GM12878 (cell line): Measurements from ENCODE around the gene LIPM. TPM values are rescaled to one million over a fixed set of nuclear protein-coding genes. Genes with fewer than 3 reads are reported as not detected.
A peak's percentile ranks its signal among the peaks of the same experiment; 100 is the strongest.

ENCODE experiments used
- ATAC-seq: fragments of 200-7000 bp; cut with Tn5 transposase; 3 replicates; pipeline ENCODE4 v1.9.1; 2020; ENCODE audit warnings: mild to moderate bottlenecking, moderate library complexity
- BruUV-seq: library from RNA; stranded (reverse); fragments of 400-500 nt; replicated peaks from 2 replicates; lab custom pipeline; 2021; lab: Mats Ljungman, UMichigan
- CTCF ChIA-PET: fragments of 300-600 bp; sonication (Branson Sonifier 250); formaldehyde crosslinking; extraction: SDS; loops from one replicate; lab custom pipeline; 2021; ENCODE audit warnings: inconsistent platforms; lab: Yijun Ruan, JAX
- POLR2A ChIA-PET: fragments of 350-600 bp; formaldehyde crosslinking; extraction: SDS; loops from one replicate; lab custom pipeline; 2021; ENCODE audit warnings: inconsistent platforms; lab: Charles Lee
- RAD21 ChIA-PET: fragments of 300-600 bp; sonication (Branson Sonifier 250); formaldehyde crosslinking; loops from one replicate; lab custom pipeline; 2023; ENCODE audit warnings: antibody characterized with exemption; ENCODE audit not compliant: unreplicated experiment; lab: Charles Lee
- SMC1A ChIA-PET: fragments of 300-600 bp; sonication (Branson Sonifier 250); formaldehyde crosslinking; loops from one replicate; lab custom pipeline; 2023; ENCODE audit not compliant: unreplicated experiment, uncharacterized antibody; lab: Charles Lee
- DNase-seq: peaks from one replicate; pipeline ENCODE4 v3.0.0-alpha.2; 2011; ENCODE audit warnings: low read depth, low spot score
- FAIRE-seq: peaks from 3 replicates; lab custom pipeline; 2011; peaks lifted over from hg19 to GRCh38; lab: Jason Lieb, UNC
- H2AFZ ChIP-seq: 2 replicates; pipeline ENCODE4 v1.6.0; 2011; ENCODE audit warnings: low read depth, low read length, control low read depth; ENCODE audit not compliant: control insufficient read depth
- H3K27ac ChIP-seq: 2 replicates; pipeline ENCODE4 v1.5.1; 2011; ENCODE audit warnings: control low read depth; ENCODE audit not compliant: control insufficient read depth, insufficient read depth
- H3K27me3 ChIP-seq, 2 experiments: replicated peaks in 1 of 2; 2 replicates each; pipeline versions ENCODE4 v1.6.0 to v1.6.1; 2011; ENCODE audit warnings: low read length in 1 of 2; ENCODE audit not compliant: control insufficient read depth in 2 of 2, insufficient read depth in 2 of 2
- H3K36me3 ChIP-seq, 2 experiments: 2 replicates each; pipeline ENCODE4 v1.5.1; 2011; ENCODE audit warnings: low read length in 1 of 2; ENCODE audit not compliant: control insufficient read depth in 2 of 2, insufficient read depth in 2 of 2
- H3K4me1 ChIP-seq: 2 replicates; pipeline ENCODE4 v1.6.1; 2011; ENCODE audit warnings: mild to moderate bottlenecking, low read length, moderate library complexity, mixed read lengths; ENCODE audit not compliant: control insufficient read depth, insufficient read depth
- H3K4me2 ChIP-seq: 2 replicates; pipeline ENCODE4 v1.6.0; 2011; ENCODE audit warnings: control low read depth; ENCODE audit not compliant: control insufficient read depth, insufficient read depth
- H3K4me3 ChIP-seq: fragments of 200-600 bp; sonication (generic); 2 replicates; pipeline ENCODE4 v1.5.1; 2016
- H3K79me2 ChIP-seq: 2 replicates; pipeline ENCODE4 v1.6.0; 2011; ENCODE audit warnings: low read length; ENCODE audit not compliant: control insufficient read depth, insufficient read depth
- H3K9ac ChIP-seq: 2 replicates; pipeline ENCODE4 v1.8.0; 2011; ENCODE audit warnings: low read length, control low read depth, mixed read lengths; ENCODE audit not compliant: control insufficient read depth, insufficient read depth
- H3K9me3 ChIP-seq: replicated peaks from 3 replicates; pipeline ENCODE4 v1.5.1; 2011; ENCODE audit warnings: mild to moderate bottlenecking, low read length; ENCODE audit not compliant: control insufficient read depth, insufficient read depth
- H4K20me1 ChIP-seq: 2 replicates; pipeline ENCODE4 v1.6.0; 2011; ENCODE audit not compliant: control insufficient read depth, insufficient read depth
- CBX3 ChIP-seq: fragments of 200-600 bp; sonication (generic); IDR thresholded peaks from 2 replicates; pipeline ENCODE4 v1.6.1; 2016; ENCODE audit warnings: low read depth, borderline replicate concordance
- CBX5 ChIP-seq: sonication (generic); IDR thresholded peaks from 2 replicates; pipeline ENCODE4 v1.6.1; 2016; ENCODE audit warnings: low read depth, moderate library complexity, mild to moderate bottlenecking, inconsistent platforms
- FOXK2 ChIP-seq: fragments of 450-650 bp; IDR thresholded peaks from 2 replicates; pipeline ENCODE4 v1.6.1; 2017; ENCODE audit warnings: mild to moderate bottlenecking, moderate library complexity
- HCFC1 ChIP-seq: fragments of 150-350 bp; IDR thresholded peaks from 2 replicates; pipeline ENCODE4 v1.6.1; 2014; ENCODE audit warnings: low read length
- HDAC2 ChIP-seq: fragments of 200-600 bp; sonication (generic); IDR thresholded peaks from 2 replicates; pipeline ENCODE4 v1.6.1; 2017
- LARP7 ChIP-seq: fragments of 450-650 bp; IDR thresholded peaks from 2 replicates; pipeline ENCODE4 v1.6.1; 2017; ENCODE audit warnings: mild to moderate bottlenecking
- MEF2A ChIP-seq: IDR thresholded peaks from 2 replicates; pipeline ENCODE4 v1.6.1; 2011; ENCODE audit warnings: low read depth, mild to moderate bottlenecking, low read length, moderate library complexity; ENCODE audit not compliant: insufficient read depth
- NR2C2 ChIP-seq: IDR thresholded peaks from 2 replicates; pipeline ENCODE4 v1.6.1; 2011; ENCODE audit warnings: borderline replicate concordance, low read depth; ENCODE audit not compliant: control insufficient read depth, insufficient read length
- PAX5 ChIP-seq: IDR thresholded peaks from 2 replicates; pipeline ENCODE4 v1.6.1; 2011; ENCODE audit warnings: low read depth, low read length, borderline replicate concordance
- PKNOX1 ChIP-seq: fragments of 450-650 bp; IDR thresholded peaks from 2 replicates; pipeline ENCODE4 v1.6.1; 2016; ENCODE audit warnings: mild to moderate bottlenecking
- SRF ChIP-seq, 2 experiments: IDR thresholded peaks; 2 replicates each; pipeline ENCODE4 v1.6.1; 2011; ENCODE audit warnings: low read depth in 2 of 2, low read length in 2 of 2, mild to moderate bottlenecking in 1 of 2, moderate library complexity in 1 of 2
- TCF3 ChIP-seq: IDR thresholded peaks from 2 replicates; pipeline ENCODE4 v1.6.1; 2012; ENCODE audit warnings: low read depth, mild to moderate bottlenecking, low read length, borderline replicate concordance; ENCODE audit not compliant: insufficient read depth
- ZBTB40 ChIP-seq: fragments of 450-650 bp; IDR thresholded peaks from 2 replicates; pipeline ENCODE4 v1.6.1; 2016; ENCODE audit warnings: mild to moderate bottlenecking, moderate library complexity, borderline replicate concordance
- ZNF622 ChIP-seq: fragments of 450-650 bp; IDR thresholded peaks from 2 replicates; pipeline ENCODE4 v1.6.1; 2017; ENCODE audit warnings: mild to moderate bottlenecking, inconsistent platforms
- WGBS: methylation state at CpG from one replicate; pipeline ENCODE4 v1.1.6; 2016; ENCODE audit warnings: low lambda C conversion rate; ENCODE audit not compliant: insufficient replicate concordance, insufficient coverage; ENCODE audit errors: missing lambda C conversion rate; 5-methylcytosine and 5-hydroxymethylcytosine counted together
- in situ Hi-C: fragments of 300-500 bp; cut with MboI; formaldehyde crosslinking; loops from 9 replicates; pipeline ENCODE4 v1.14.3; 2018; ENCODE audit warnings: mixed read lengths
- intact Hi-C: fragments of 100-400 bp; cut with micrococcal nuclease; formaldehyde crosslinking; loops from one replicate; pipeline ENCODE4 v1.14.2; 2022; ENCODE audit not compliant: unreplicated experiment
- polyA plus RNA-seq, 11 experiments: library from polyadenylated mRNA; depleted of rRNA in 4 of 11; unstranded in 6 of 11; stranded (reverse) in 5 of 11; fragments of >200 nt; fragmentation: Nextera tagmentation in 4 of 11; fragmentation: Illumina TruSeq in 1 of 11; extraction: Ambion mirVana in 4 of 11; extraction: Trizol in 1 of 11; gene quantifications; 1 replicate in 1 of 11; 2 replicates in 10 of 11; pipeline versions ENCODE4 v1.2.1 to v1.2.3, GENCODE V29; 2011 to 2016; ENCODE audit warnings: inconsistent platforms in 2 of 11, missing spikeins in 2 of 11, low read depth in 1 of 11
- total RNA-seq, 4 experiments: library from RNA; depleted of rRNA in 3 of 4; stranded (reverse); fragments of >200 nt in 3 of 4; fragmentation: Illumina TruSeq in 1 of 4; extraction: Trizol in 1 of 4; gene quantifications; 2 replicates each; pipeline versions ENCODE4 v1.2.1 to v1.2.3, GENCODE V29; 2013 to 2021
- TF ChIP-seq, protein P1 (sequence below): fragments of 450-650 bp; conservative IDR thresholded peaks from 2 replicates; pipeline ENCODE4 v1.6.1; 2017; ENCODE audit warnings: mild to moderate bottlenecking, moderate library complexity
- TF ChIP-seq, protein P2 (sequence below): fragments of 450-650 bp; IDR thresholded peaks from 2 replicates; pipeline ENCODE4 v1.6.1; 2014; ENCODE audit warnings: mild to moderate bottlenecking

The LIPM gene
- total and polyA plus RNA-seq, 10 of the 15 experiments (the other 5 are each of a cell fraction or from before 2014, with no cell fraction given) = not detected

GRCh38 chr10:88849234-88849633 is 46.7 kb downstream of the LIPM start:
- Histone ChIP-seq H3K27ac (no peak overlapping the region), H3K4me1 (peaks cover 4% of the 10 kb centered on the region; the same call in 1 of the 2 replicates), H4K20me1 (no peaks in the 10 kb centered on the region), H3K27me3 (no peaks in the 10 kb centered on the region), H3K4me2 (no peak overlapping the region), H3K36me3 (no peaks in the 10 kb centered on the region), H3K9me3 (no peaks in the 10 kb centered on the region), H2AFZ (peak overlapping the region; percentile 26; the same call in 1 of the 2 replicates), H3K79me2 (no peaks in the 10 kb centered on the region), H3K9ac (no peak overlapping the region), H3K4me3 (no peak overlapping the region)
- in situ Hi-C loops = no loop called here
- DNase-seq (no peak), ATAC-seq (peak; percentile 63), FAIRE-seq (no peak)
- no TSS peak for BruUV-seq
- intact Hi-C loops = no loop called here
- WGBS = 88% methylated on average over 1 of the region's 1 CpG
- no peak for TF ChIP-seq FOXK2
- no peak for TF ChIP-seq NR2C2
- TF ChIP-seq PAX5 = no peak
- TF ChIP-seq ZBTB40 = no peak
- TF ChIP-seq HDAC2 = no peak
- no peak for TF ChIP-seq CBX3
- TF ChIP-seq, protein P1, sequence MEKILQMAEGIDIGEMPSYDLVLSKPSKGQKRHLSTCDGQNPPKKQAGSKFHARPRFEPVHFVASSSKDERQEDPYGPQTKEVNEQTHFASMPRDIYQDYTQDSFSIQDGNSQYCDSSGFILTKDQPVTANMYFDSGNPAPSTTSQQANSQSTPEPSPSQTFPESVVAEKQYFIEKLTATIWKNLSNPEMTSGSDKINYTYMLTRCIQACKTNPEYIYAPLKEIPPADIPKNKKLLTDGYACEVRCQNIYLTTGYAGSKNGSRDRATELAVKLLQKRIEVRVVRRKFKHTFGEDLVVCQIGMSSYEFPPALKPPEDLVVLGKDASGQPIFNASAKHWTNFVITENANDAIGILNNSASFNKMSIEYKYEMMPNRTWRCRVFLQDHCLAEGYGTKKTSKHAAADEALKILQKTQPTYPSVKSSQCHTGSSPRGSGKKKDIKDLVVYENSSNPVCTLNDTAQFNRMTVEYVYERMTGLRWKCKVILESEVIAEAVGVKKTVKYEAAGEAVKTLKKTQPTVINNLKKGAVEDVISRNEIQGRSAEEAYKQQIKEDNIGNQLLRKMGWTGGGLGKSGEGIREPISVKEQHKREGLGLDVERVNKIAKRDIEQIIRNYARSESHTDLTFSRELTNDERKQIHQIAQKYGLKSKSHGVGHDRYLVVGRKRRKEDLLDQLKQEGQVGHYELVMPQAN = no peak
- TF ChIP-seq LARP7 = no peak
- no peak for TF ChIP-seq MEF2A
- no peak for TF ChIP-seq SRF (IDR thresholded peaks at IDR 0.05; ENCODE audit: low read depth in 2 of 2, low read length in 2 of 2)
- no peak for TF ChIP-seq HCFC1
- TF ChIP-seq, protein P2, sequence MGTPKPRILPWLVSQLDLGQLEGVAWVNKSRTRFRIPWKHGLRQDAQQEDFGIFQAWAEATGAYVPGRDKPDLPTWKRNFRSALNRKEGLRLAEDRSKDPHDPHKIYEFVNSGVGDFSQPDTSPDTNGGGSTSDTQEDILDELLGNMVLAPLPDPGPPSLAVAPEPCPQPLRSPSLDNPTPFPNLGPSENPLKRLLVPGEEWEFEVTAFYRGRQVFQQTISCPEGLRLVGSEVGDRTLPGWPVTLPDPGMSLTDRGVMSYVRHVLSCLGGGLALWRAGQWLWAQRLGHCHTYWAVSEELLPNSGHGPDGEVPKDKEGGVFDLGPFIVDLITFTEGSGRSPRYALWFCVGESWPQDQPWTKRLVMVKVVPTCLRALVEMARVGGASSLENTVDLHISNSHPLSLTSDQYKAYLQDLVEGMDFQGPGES = no peak
- no peak for TF ChIP-seq TCF3
- TF ChIP-seq ZNF622 = no peak
- no peak for TF ChIP-seq PKNOX1
- no peak for TF ChIP-seq CBX5
- ChIA-PET POLR2A (interaction anchor here (0.6 kb wide), 1 partner anchor 417 kb away, joined by 3 read pairs; no protein-coding TSS in a partner anchor), RAD21 (interaction anchor here (1.1 kb wide), 1 partner anchor 12 kb away, joined by 11 read pairs; no protein-coding TSS in a partner anchor), CTCF (interaction anchor here (0.7 to 2.4 kb wide), 4 partner anchors 12 to 83 kb away, joined by 3 to 13 read pairs (median 4); no protein-coding TSS in a partner anchor), SMC1A (interaction anchor here (0.6 to 1.1 kb wide), 2 partner anchors 10 to 1470 kb away, joined by 3 to 5 read pairs; no protein-coding TSS in a partner anchor)
